NCI-H1694 treated with DMSO at 0.1 percent for 48 hours (cell line): Measurements from ENCODE around the gene GJA10.

ENCODE experiments used
- DNase-seq: peaks from one replicate; lab custom pipeline; 2025; lab: John Stamatoyannopoulos, UW

Gene GJA10

DNA sequence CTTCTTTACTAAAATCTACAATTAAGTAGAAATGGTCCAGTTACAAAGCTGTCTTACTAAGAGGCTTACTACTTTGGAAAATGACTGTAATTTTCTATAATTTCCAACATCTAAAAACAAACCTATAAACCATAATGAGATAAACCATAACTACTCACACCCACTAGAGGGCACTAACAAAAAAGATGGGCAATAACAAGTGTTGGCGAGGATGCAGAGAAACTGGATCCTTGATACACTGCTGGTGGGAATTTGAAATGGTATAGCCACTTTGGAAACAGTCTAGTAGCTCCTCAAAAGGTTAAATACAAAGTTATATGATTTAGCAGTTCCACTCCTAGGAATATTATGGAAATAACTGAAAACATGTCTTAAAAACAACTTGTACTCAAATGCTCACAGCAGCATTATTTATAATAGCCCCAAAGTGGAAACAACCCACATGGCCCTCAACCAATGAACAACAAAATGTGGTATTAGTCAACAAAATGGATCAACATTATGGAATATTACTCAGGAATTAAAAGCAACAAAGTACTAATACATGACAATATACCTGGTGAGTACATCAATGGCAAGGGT, 50.6 kb downstream of the GJA10 start:
- DNase-seq: no peak
